Keratinocyte (primary cell): ENCODE data around the gene CFAP157. TPM values are rescaled to one million over a fixed set of nuclear protein-coding genes. Genes with fewer than 3 reads are reported as not detected.

Experiments
- DNase-seq: peaks from one replicate; pipeline ENCODE4 v3.0.0-alpha.2; 2011; ENCODE audit warnings: low read depth, missing footprints, low spot score
- FAIRE-seq: peaks from 2 replicates; lab custom pipeline; 2011; peaks lifted over from hg19 to GRCh38; lab: Jason Lieb, UNC
- H2AFZ ChIP-seq: 2 replicates; pipeline ENCODE4 v1.6.0; 2012; ENCODE audit warnings: low read length, control low read depth, inconsistent platforms; ENCODE audit not compliant: control insufficient read depth
- H3K27ac ChIP-seq: 2 replicates; pipeline ENCODE4 v1.5.1; 2011; ENCODE audit warnings: low read length; ENCODE audit not compliant: control insufficient read depth, insufficient read depth
- H3K27me3 ChIP-seq: 3 replicates; pipeline ENCODE4 v1.6.0; 2011; ENCODE audit warnings: low read length; ENCODE audit not compliant: control insufficient read depth, insufficient read depth; ENCODE audit errors: extremely low read depth
- H3K36me3 ChIP-seq, 2 experiments: 2 replicates in 1 of 2; 3 replicates in 1 of 2; pipeline ENCODE4 v1.5.1; 2011; ENCODE audit warnings: low read length in 2 of 2, mild to moderate bottlenecking in 1 of 2; ENCODE audit not compliant: control insufficient read depth in 2 of 2, insufficient read depth in 2 of 2; ENCODE audit errors: extremely low read depth in 1 of 2
- H3K4me1 ChIP-seq: 3 replicates; pipeline ENCODE4 v1.5.1; 2011; ENCODE audit warnings: low read length; ENCODE audit not compliant: control insufficient read depth, insufficient read depth; ENCODE audit errors: extremely low read depth
- H3K4me2 ChIP-seq: 3 replicates; pipeline ENCODE4 v1.6.0; 2011; ENCODE audit warnings: low read depth, low read length; ENCODE audit not compliant: control insufficient read depth, insufficient read depth; ENCODE audit errors: extremely low read depth
- H3K4me3 ChIP-seq, 3 experiments: fragments of 200-600 bp in 1 of 3; sonication (generic) in 1 of 3; 2 replicates in 2 of 3; 3 replicates in 1 of 3; pipeline ENCODE4 v1.5.1; 2011 to 2016; ENCODE audit warnings: low read length in 3 of 3, mild to moderate bottlenecking in 3 of 3, control low read depth in 2 of 3, inconsistent platforms in 1 of 3, low read depth in 1 of 3, mixed read lengths in 1 of 3, mixed run types in 1 of 3, moderate library complexity in 1 of 3; ENCODE audit not compliant: control insufficient read depth in 2 of 3, insufficient read depth in 2 of 3; ENCODE audit errors: extremely low read depth in 1 of 3
- H3K79me2 ChIP-seq: 2 replicates; pipeline ENCODE4 v1.6.0; 2012; ENCODE audit warnings: low read length; ENCODE audit not compliant: control insufficient read depth, insufficient read depth
- H3K9ac ChIP-seq: 3 replicates; pipeline ENCODE4 v1.6.0; 2011; ENCODE audit warnings: low read length; ENCODE audit not compliant: control insufficient read depth, insufficient read depth; ENCODE audit errors: extremely low read depth
- H3K9me1 ChIP-seq: 3 replicates; pipeline ENCODE4 v1.6.0; 2011; ENCODE audit warnings: low read length; ENCODE audit not compliant: control insufficient read depth, insufficient read depth; ENCODE audit errors: extremely low read depth
- H3K9me3 ChIP-seq: 2 replicates; pipeline ENCODE4 v1.5.1; 2012; ENCODE audit warnings: low read depth, low read length; ENCODE audit not compliant: control insufficient read depth
- H4K20me1 ChIP-seq: 3 replicates; pipeline ENCODE4 v1.6.0; 2011; ENCODE audit warnings: low read length; ENCODE audit not compliant: control insufficient read depth, insufficient read depth; ENCODE audit errors: extremely low read depth
- CTCF ChIP-seq, 3 experiments: IDR thresholded peaks in 1 of 3; conservative IDR thresholded peaks in 1 of 3; optimal IDR thresholded peaks in 1 of 3; 2 replicates in 2 of 3; 3 replicates in 1 of 3; pipeline versions ENCODE3 to v1.5.1; 2011; ENCODE audit warnings: low read length in 3 of 3, mild to moderate bottlenecking in 3 of 3, moderate library complexity in 2 of 3, control low read depth in 1 of 3, inconsistent platforms in 1 of 3; ENCODE audit not compliant: insufficient read depth in 2 of 3; ENCODE audit errors: extremely low read depth in 1 of 3
- EZH2 ChIP-seq: IDR thresholded peaks from one replicate; pipeline ENCODE4 v1.6.1; 2012; ENCODE audit warnings: inconsistent platforms, mild to moderate bottlenecking, low read length, moderate library complexity
- dilution Hi-C: fragments of 300-500 bp; cut with MboI; formaldehyde crosslinking; loops from one replicate; pipeline ENCODE4 v1.7.0; 2020; ENCODE audit warnings: low sequenced_read_pairs; ENCODE audit not compliant: extremely low pct_ligation_motif_present
- polyA plus RNA-seq, 5 experiments: library from polyadenylated mRNA; depleted of rRNA in 3 of 5; stranded (reverse) in 3 of 5; stranded (forward) in 1 of 5; unstranded in 1 of 5; fragments of >200 nt; gene quantifications; 1 replicate in 1 of 5; 2 replicates in 3 of 5; 3 replicates in 1 of 5; pipeline versions ENCODE4 v1.2.1 to v1.2.3, GENCODE V29; 2011 to 2012; ENCODE audit warnings: missing spikeins in 2 of 5, low read depth in 1 of 5, low replicate concordance in 1 of 5

CFAP157 gene
- polyA plus RNA-seq, 1 donor (not counting 4 experiments of a cell fraction or from before 2014, with no cell fraction given) = not detected

GRCh38 chr9:127753148-127753547 lies 46.4 kb downstream of the CFAP157 start:
- no peak overlapping the region for H3K27ac ChIP-seq
- no peak for FAIRE-seq
- TF ChIP-seq EZH2 (no peak), CTCF (optimal IDR thresholded peaks at IDR 0.05 in 1 of 3, IDR thresholded peaks at IDR 0.05 in 1 of 3, conservative IDR thresholded peaks at IDR 0.05 in 1 of 3; ENCODE audit: extremely low read depth in 1 of 3, insufficient read depth in 2 of 3, low read length in 3 of 3) (no peak)
- no peaks in the 10 kb centered on the region for H3K36me3 ChIP-seq
- H3K9me3 ChIP-seq = no peaks in the 10 kb centered on the region
- no peaks in the 10 kb centered on the region for H3K9me1 ChIP-seq
- peaks cover 44% of the 10 kb centered on the region for H3K27me3 ChIP-seq
- no peak overlapping the region for H3K4me3 ChIP-seq
- dilution Hi-C loops = no loop called here
- DNase-seq = no peak
- no peaks in the 10 kb centered on the region for H3K4me1 ChIP-seq
- H2AFZ ChIP-seq = no peak overlapping the region
- H3K9ac ChIP-seq = no peak overlapping the region
- H4K20me1 ChIP-seq = no peaks in the 10 kb centered on the region
- no peak overlapping the region for H3K4me2 ChIP-seq
- no peaks in the 10 kb centered on the region for H3K79me2 ChIP-seq

- dilution Hi-C loops = no loop called here
- TF ChIP-seq CTCF (optimal IDR thresholded peaks at IDR 0.05 in 1 of 3, IDR thresholded peaks at IDR 0.05 in 1 of 3, conservative IDR thresholded peaks at IDR 0.05 in 1 of 3; ENCODE audit: extremely low read depth in 1 of 3, insufficient read depth in 2 of 3, low read length in 3 of 3) (no peak), EZH2 (no peak)
Observed at GRCh38 chr9:127753622-127754021, 46.8 kb downstream of the CFAP157 start.

More at GRCh38 chr9:127753622-127754021, 46.8 kb downstream of the CFAP157 start:
- no peak for DNase-seq
- Histone ChIP-seq H3K4me3 (no peak overlapping the region), H3K27ac (no peak overlapping the region), H3K9me3 (no peaks in the 10 kb centered on the region), H3K4me2 (no peak overlapping the region), H3K4me1 (no peaks in the 10 kb centered on the region), H3K9me1 (no peaks in the 10 kb centered on the region), H2AFZ (no peak overlapping the region), H4K20me1 (no peaks in the 10 kb centered on the region), H3K9ac (no peak overlapping the region), H3K36me3 (no peaks in the 10 kb centered on the region), H3K27me3 (peaks cover 44% of the 10 kb centered on the region), H3K79me2 (no peaks in the 10 kb centered on the region)
- no peak for FAIRE-seq
